ENCODE measurements around the gene NEDD4L.
A peak's percentile ranks its signal among the peaks of the same experiment; 100 is the strongest.
"Not testable (repeated sequence)": the region's sequence is repeated elsewhere in the genome, so short reads cannot be mapped to it uniquely, and the experiment has no call there.

NEDD4L gene

GRCh38 chr18:58043491-58044369 lies at the start of gene NEDD4L:
TSS of gene NEDD4L (plus strand) at chr18:58044226. CDS start at chr18:58044661, 435 bp downstream.
- DNase-seq = peak; percentile 88

GRCh38 chr18:57995331-57995730 lies 48.7 kb upstream of the NEDD4L start:
- DNase-seq = no peak

GRCh38 chr18:57996894-57997293 lies 47.1 kb upstream of the NEDD4L start:
- not testable (repeated sequence) for DNase-seq

- DNase-seq = no peak
These were observed 46.2 kb upstream of the NEDD4L start for GRCh38 chr18:57997820-57998219.

- DNase-seq = no peak
These were observed 45.6 kb upstream of the NEDD4L start for GRCh38 chr18:57998461-57998860.

GRCh38 chr18:58004317-58004716 lies 39.7 kb upstream of the NEDD4L start:
- DNase-seq = no peak

- DNase-seq = no peak
These were observed 39.0 kb upstream of the NEDD4L start for GRCh38 chr18:58005011-58005410.

GRCh38 chr18:58005885-58006523 lies 38.0 kb upstream of the NEDD4L start:
- peak; percentile 16 for DNase-seq

GRCh38 chr18:58009166-58009565 lies 34.9 kb upstream of the NEDD4L start:
- no peak for DNase-seq

GRCh38 chr18:58010265-58010664 lies 33.8 kb upstream of the NEDD4L start:
- DNase-seq = no peak

- no peak for DNase-seq
These were observed 31.7 kb upstream of the NEDD4L start for GRCh38 chr18:58012356-58012755.

GRCh38 chr18:58013241-58014211 lies 30.5 kb upstream of the NEDD4L start:
- DNase-seq = no peak

- no peak for DNase-seq
These were observed 28.8 kb upstream of the NEDD4L start for GRCh38 chr18:58015065-58015780.

GRCh38 chr18:58017267-58017666 lies 26.8 kb upstream of the NEDD4L start:
- no peak for DNase-seq

- no peak for DNase-seq
These were observed 23.4 kb upstream of the NEDD4L start for GRCh38 chr18:58020567-58021107.

GRCh38 chr18:58021504-58021903 lies 22.5 kb upstream of the NEDD4L start:
- no peak for DNase-seq

- DNase-seq = no peak
These were observed 20.9 kb upstream of the NEDD4L start for GRCh38 chr18:58023108-58023507.

- no peak for DNase-seq
These were observed 19.9 kb upstream of the NEDD4L start for GRCh38 chr18:58024139-58024538.

- DNase-seq = no peak
These were observed 18.8 kb upstream of the NEDD4L start for GRCh38 chr18:58025205-58025604.

- no peak for DNase-seq
These were observed 18.3 kb upstream of the NEDD4L start for GRCh38 chr18:58025733-58026132.

GRCh38 chr18:58026395-58026794 lies 17.6 kb upstream of the NEDD4L start:
- DNase-seq = no peak

- no peak for DNase-seq
These were observed 17.2 kb upstream of the NEDD4L start for GRCh38 chr18:58026857-58027256.

Measured in activated CD4-positive, alpha-beta T cell treated with anti-CD3 and anti-CD28 coated beads, Interleukin-10, Interleukin-2, amounts not matched to agents 100 ng/mL and 50 ng/mL, durations not matched to agents 16 hours and 8 hours (primary cell).